AG04450 (cell line): ENCODE measurements around the gene CBX2. TPM values are rescaled to one million over a fixed set of nuclear protein-coding genes. Genes with fewer than 3 reads are reported as not detected.

Source experiments
- CTCF ChIA-PET: fragments of 300-600, 350-600 bp; formaldehyde crosslinking; extraction: SDS; loops from one replicate; lab custom pipeline; 2022; ENCODE audit warnings: antibody characterized with exemption, inconsistent platforms; lab: Charles Lee
- POLR2A ChIA-PET: fragments of 350-600 bp; formaldehyde crosslinking; extraction: SDS; loops from one replicate; lab custom pipeline; 2021; ENCODE audit warnings: antibody characterized with exemption, inconsistent platforms; lab: Yijun Ruan, JAX
- DNase-seq: peaks from one replicate; pipeline ENCODE4 v3.0.0-alpha.2; 2011; ENCODE audit warnings: low read depth, low spot score
- H3K27ac ChIP-seq: one replicate; pipeline ENCODE4 v1.5.1; 2012; ENCODE audit warnings: low read depth, low read length, control low read depth
- H3K27me3 ChIP-seq: one replicate; pipeline ENCODE4 v1.6.0; 2012; ENCODE audit warnings: low read length; ENCODE audit not compliant: control insufficient read depth, insufficient read depth
- H3K4me3 ChIP-seq: 2 replicates; pipeline ENCODE4 v1.5.1; 2011; ENCODE audit warnings: mild to moderate bottlenecking, low read depth, low read length, control low read depth
- H3K9me3 ChIP-seq: 2 replicates; pipeline ENCODE4 v1.5.1; 2012; ENCODE audit warnings: low read length; ENCODE audit not compliant: control insufficient read depth, insufficient read depth
- polyA plus RNA-seq: library from polyadenylated mRNA; depleted of rRNA; stranded (reverse); fragments of >200 nt; gene quantifications from 2 replicates; pipeline ENCODE4 v1.2.3, GENCODE V29; 2011
- TF ChIP-seq, protein P1 (sequence below): IDR thresholded peaks from 2 replicates; pipeline ENCODE4 v1.5.1; 2011; ENCODE audit warnings: low read depth, low read length, control low read depth, inconsistent platforms

Gene CBX2
- polyA plus RNA-seq, 1 experiment, result 2.3 TPM

DNA sequence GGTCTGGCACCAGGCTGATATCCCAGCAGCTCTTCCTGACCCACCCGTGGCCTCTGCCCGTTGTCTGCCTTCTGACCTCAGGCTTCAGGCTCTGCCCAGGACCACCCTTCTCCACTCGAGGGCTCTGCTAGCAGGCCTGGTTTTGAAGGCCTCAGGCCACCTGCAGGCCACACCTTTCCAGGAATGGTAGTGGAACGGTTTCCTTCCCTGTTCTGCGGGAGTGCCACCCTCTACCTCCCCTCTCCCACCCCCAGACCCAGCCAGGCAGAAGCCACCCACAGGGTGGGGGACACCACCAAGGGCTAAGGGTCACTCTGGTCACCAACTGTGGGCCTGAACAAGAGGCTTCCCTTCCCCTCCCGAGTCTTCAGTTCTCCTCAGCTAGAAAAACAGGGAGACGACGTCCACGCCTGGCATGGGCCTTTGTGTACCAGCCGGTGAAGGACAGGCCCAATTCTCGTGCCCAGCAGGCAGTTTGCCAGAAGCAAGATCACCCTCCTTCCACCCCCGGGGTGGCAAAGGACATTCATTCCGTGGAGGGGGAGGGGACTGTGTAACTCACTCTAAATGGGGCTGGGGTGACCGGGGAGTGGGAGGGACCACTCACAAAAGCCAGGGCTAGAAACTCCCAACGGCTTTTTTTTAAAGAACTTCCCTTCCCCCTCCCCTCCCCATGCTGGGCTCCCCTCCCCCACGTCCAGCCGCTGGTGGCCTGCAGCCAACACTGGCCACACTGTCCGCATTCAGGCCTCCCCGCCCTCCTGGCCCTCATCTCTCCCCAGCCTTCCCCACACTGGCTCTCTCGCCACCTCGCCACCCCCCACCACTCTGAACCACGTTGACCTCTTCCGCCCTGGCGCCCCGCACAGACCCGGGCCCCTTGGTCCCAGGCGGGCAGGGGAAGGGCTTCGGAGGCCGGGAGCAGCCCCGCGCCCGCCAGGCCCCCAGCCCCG lies 53.6 kb downstream of the CBX2 start:
- peaks cover 6% of the 10 kb centered on the region; the same call in 1 of the 2 replicates for H3K9me3 ChIP-seq
- no peak overlapping the region for H3K27ac ChIP-seq
- TF ChIP-seq, protein P1, sequence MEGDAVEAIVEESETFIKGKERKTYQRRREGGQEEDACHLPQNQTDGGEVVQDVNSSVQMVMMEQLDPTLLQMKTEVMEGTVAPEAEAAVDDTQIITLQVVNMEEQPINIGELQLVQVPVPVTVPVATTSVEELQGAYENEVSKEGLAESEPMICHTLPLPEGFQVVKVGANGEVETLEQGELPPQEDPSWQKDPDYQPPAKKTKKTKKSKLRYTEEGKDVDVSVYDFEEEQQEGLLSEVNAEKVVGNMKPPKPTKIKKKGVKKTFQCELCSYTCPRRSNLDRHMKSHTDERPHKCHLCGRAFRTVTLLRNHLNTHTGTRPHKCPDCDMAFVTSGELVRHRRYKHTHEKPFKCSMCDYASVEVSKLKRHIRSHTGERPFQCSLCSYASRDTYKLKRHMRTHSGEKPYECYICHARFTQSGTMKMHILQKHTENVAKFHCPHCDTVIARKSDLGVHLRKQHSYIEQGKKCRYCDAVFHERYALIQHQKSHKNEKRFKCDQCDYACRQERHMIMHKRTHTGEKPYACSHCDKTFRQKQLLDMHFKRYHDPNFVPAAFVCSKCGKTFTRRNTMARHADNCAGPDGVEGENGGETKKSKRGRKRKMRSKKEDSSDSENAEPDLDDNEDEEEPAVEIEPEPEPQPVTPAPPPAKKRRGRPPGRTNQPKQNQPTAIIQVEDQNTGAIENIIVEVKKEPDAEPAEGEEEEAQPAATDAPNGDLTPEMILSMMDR, result no peak
- no peak for DNase-seq
- CTCF ChIA-PET, result no interaction called here
- H3K27me3 ChIP-seq, result no peaks in the 10 kb centered on the region
- H3K4me3 ChIP-seq, result no peak overlapping the region
- POLR2A ChIA-PET, result no interaction called here

DNA sequence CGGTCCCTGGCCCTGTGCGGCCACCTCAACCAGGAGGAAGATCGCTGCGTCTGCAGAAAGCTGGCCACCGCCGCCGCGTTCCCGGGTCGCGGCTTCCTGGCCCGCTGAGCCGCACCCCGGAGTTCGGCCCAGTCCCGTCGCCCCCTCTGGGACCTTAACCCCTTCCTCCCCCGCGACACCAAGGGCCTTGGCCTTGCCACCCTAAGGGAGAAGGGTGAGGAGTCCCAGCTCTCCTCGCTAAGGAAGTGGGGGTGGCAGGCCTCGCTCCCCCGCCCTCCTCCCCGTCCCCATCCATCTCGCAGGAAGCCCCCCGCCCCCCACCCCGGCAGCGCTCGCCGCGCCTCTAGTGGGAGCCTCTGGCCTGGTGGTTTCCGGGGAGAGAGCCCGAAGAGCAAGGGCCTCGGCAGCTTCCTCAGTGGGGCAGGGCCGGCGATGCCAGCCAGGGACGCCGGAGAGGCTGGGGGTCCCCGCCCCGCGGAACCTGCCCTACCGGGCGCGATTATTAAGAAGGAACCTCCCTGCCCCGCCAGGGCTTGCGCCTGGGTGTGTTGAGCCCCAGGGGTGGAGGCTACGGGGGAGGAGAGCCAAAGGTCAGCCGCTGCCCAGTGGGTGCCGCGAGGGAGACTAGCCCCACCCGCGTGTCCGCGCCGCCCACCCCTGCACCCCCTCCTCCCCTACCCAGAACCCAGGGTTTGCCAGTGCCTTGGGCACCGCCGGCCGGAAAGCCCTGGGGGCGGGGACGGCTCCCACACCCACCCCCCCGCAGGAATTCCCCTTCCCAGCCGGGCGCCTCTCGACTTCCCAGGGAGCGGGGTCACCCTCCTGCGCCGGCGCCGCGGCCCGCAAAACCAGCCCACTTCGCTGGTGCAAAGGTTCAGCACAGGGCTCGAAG lies 54.5 kb downstream of the CBX2 start:
- ChIA-PET CTCF (interaction anchor here (0.7 kb wide), 1 partner anchor 20 kb away, joined by 4 read pairs; no protein-coding TSS in a partner anchor), POLR2A (no interaction called here)
- no peak overlapping the region for H3K4me3 ChIP-seq

DNA sequence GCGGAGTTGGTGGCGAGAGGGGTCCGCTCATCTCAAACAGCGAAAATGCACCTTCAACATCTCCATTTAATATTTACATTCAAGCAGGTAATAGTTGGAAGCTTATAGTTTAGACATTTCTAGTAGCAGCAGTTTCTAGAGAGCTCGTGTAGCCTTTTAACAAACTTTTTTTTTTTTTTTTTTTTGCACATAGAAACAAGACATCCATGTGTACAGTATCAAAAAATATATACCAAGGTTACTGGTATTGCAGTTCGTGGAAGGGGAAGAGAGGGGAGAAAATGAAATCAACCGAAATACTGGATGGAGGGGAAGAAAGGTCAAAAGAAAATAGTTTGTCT lies 55.1 kb downstream of the CBX2 start:
- Histone ChIP-seq H3K4me3 (no peak overlapping the region), H3K9me3 (peaks cover 6% of the 10 kb centered on the region; the same call in 1 of the 2 replicates), H3K27ac (no peak overlapping the region), H3K27me3 (no peaks in the 10 kb centered on the region)
- no peak for DNase-seq
- ChIA-PET POLR2A (no interaction called here), CTCF (interaction anchor here (0.7 kb wide), 1 partner anchor 21 kb away, joined by 4 read pairs; no protein-coding TSS in a partner anchor)
- TF ChIP-seq, protein P1, result no peak

More for the DNA sequence above, 54.5 kb downstream of the CBX2 start:
- TF ChIP-seq, protein P1, result no peak
- H3K27ac ChIP-seq, result no peak overlapping the region
- peaks cover 6% of the 10 kb centered on the region; the same call in 1 of the 2 replicates for H3K9me3 ChIP-seq
- DNase-seq, result no peak
- no peaks in the 10 kb centered on the region for H3K27me3 ChIP-seq

DNA sequence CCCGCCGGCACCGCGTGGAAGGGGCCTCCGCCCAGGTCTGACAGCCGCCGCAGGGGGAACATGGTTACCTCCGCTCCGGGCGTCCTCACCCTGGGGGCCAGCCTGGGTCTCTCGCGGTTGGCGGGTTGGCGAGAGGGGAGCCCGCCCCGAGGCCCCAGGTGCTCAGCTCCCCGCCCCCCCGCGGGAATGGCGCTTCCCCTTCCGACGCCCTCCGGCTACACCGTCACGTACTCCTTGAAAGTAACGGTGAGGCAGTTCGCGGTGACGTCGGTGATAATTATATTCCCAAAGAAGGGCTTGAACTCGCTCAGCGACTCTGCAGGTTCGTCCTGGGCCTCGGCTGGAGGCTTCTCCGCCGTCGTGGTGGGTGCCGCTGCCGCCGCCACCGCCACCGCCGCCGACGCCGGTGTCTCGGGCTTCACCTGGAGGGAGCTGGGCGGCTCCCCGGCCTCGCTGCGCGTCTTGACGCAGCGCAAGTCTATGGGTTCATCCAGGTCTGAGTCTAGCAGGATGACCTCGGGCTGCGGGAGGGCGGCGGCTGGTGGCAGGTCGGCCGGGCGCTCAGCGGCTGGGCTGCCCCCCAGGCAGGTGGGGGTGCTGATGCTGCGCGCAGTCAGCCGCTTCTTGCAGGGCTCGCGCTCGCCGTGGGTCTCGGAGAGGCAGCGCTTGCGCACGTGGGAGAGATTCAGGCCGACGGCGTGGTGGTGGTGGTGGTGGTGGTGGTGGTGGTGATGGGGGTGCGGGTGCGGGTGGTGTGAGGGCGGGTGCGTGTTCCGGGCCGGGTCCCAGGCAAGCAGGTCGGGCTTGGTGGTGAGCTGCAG lies 56.0 kb downstream of the CBX2 start:
- DNase-seq, result no peak
- no peak overlapping the region for H3K4me3 ChIP-seq
- no peaks in the 10 kb centered on the region for H3K27me3 ChIP-seq
- H3K9me3 ChIP-seq, result peaks cover 6% of the 10 kb centered on the region; the same call in 1 of the 2 replicates
- ChIA-PET POLR2A (no interaction called here), CTCF (interaction anchor here (0.7 to 1.3 kb wide), 2 partner anchors 22 to 88 kb away, joined by 4 read pairs; no protein-coding TSS in a partner anchor)
- TF ChIP-seq, protein P1, result no peak
- H3K27ac ChIP-seq, result no peak overlapping the region
